ENCODE results near the gene DYRK4. TPM values are rescaled to one million over a fixed set of nuclear protein-coding genes. Genes with fewer than 3 reads are reported as not detected.

The DYRK4 gene
- total RNA-seq, 1 experiment from 2014 or later = 27.1 TPM

DNA sequence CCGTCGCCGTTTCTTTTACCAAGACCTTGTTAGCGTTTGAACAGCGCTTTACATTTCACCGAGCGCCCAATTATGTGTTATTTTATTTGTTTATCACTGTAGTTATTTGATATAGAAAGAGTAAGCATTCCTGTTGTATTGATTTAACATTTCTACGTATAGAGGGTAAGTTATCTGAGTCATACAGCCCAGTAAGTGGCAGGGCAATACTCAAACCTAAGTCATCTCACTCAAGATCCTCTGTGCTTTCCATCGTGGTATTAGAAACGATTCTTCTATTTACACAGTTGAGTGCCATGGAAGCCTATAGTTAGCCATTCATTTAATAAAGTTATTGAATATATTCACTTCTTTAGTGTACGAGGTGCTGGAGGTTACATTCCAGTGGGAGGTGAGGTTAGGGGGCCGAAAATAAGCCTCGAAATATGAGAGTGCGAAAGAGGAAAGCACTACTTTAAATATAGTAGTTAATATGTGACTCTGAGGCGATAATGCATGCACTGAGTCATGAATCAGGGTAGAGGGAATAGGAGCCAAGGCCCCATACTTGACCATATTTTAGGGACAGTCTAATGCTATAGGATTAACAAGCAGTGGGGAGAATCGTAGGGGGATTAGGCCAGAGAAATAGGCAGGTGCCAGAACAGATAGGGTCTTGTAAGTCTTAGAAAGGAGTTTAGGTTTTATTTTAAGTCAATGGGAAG, 22.7 kb upstream of the DYRK4 start:
- H3K4me3 ChIP-seq (replicated peaks in 1 of 2; ENCODE audit: low read depth in 1 of 2, low read length in 2 of 2) = peak overlapping the region; percentile 92 to 96
- H3K79me2 ChIP-seq (ENCODE audit: insufficient read depth, low read length) = peaks cover 61% of the 10 kb centered on the region
- BruUV-seq (replicated peaks) = TSS peak; percentile 87
- H3K27ac ChIP-seq (ENCODE audit: low read depth, low read length) = peak overlapping the region; percentile 69
- ChIA-PET RAD21 (ENCODE audit: low non-redundant PET in 1 of 2, low total read pairs in 2 of 2, uncharacterized antibody in 2 of 2, unreplicated experiment in 2 of 2) (no interaction called here), CTCF (no interaction called here), POLR2A (no interaction called here)
- H3K9me2 ChIP-seq (ENCODE audit: insufficient read depth) = no peaks in the 10 kb centered on the region
- H3K27me3 ChIP-seq (ENCODE audit: insufficient read depth, low read length) = no peaks in the 10 kb centered on the region
- H4K20me1 ChIP-seq (ENCODE audit: insufficient read depth) = no peaks in the 10 kb centered on the region
- H3K4me2 ChIP-seq (ENCODE audit: low read length) = peak overlapping the region; percentile 82
- intact Hi-C loops (cut with micrococcal nuclease) = loop anchor here (2.0 kb wide), 1 partner anchor 65 kb away; no protein-coding TSS in a partner anchor
- TF ChIP-seq, protein P1, sequence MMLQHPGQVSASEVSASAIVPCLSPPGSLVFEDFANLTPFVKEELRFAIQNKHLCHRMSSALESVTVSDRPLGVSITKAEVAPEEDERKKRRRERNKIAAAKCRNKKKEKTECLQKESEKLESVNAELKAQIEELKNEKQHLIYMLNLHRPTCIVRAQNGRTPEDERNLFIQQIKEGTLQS (IDR thresholded peaks at IDR 0.05) = no peak
- TF ChIP-seq TCF7L2 (IDR thresholded peaks at IDR 0.05; ENCODE audit: borderline replicate concordance, extremely low read depth, insufficient read depth, insufficient read length) = no peak
- no peak for TF ChIP-seq ZBTB33 (IDR thresholded peaks at IDR 0.05; ENCODE audit: extremely low read depth, insufficient replicate concordance, low read length)
- no peak for TF ChIP-seq SRF (IDR thresholded peaks at IDR 0.05; ENCODE audit: low read depth)
- no peak for TF ChIP-seq FOSL1 (IDR thresholded peaks at IDR 0.05; ENCODE audit: low read depth)
- no peak for TF ChIP-seq POLR2AphosphoS5 (IDR thresholded peaks at IDR 0.05; ENCODE audit: low read depth, low read length)
- TF ChIP-seq EZH2 (IDR thresholded peaks at IDR 0.05) = no peak
- TF ChIP-seq YY1 (IDR thresholded peaks at IDR 0.05; ENCODE audit: extremely low read depth, insufficient replicate concordance, low read depth, low read length) = no peak
- no peak for TF ChIP-seq EZH2phosphoT487 (IDR thresholded peaks at IDR 0.05; ENCODE audit: borderline replicate concordance)
- TF ChIP-seq, protein P2, sequence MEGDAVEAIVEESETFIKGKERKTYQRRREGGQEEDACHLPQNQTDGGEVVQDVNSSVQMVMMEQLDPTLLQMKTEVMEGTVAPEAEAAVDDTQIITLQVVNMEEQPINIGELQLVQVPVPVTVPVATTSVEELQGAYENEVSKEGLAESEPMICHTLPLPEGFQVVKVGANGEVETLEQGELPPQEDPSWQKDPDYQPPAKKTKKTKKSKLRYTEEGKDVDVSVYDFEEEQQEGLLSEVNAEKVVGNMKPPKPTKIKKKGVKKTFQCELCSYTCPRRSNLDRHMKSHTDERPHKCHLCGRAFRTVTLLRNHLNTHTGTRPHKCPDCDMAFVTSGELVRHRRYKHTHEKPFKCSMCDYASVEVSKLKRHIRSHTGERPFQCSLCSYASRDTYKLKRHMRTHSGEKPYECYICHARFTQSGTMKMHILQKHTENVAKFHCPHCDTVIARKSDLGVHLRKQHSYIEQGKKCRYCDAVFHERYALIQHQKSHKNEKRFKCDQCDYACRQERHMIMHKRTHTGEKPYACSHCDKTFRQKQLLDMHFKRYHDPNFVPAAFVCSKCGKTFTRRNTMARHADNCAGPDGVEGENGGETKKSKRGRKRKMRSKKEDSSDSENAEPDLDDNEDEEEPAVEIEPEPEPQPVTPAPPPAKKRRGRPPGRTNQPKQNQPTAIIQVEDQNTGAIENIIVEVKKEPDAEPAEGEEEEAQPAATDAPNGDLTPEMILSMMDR (IDR thresholded peaks at IDR 0.05 in 2 of 3, conservative IDR thresholded peaks at IDR 0.05 in 1 of 3; ENCODE audit: borderline replicate concordance in 1 of 3, insufficient read depth in 1 of 3, low read depth in 2 of 3, low read length in 2 of 3) = no peak
- TF ChIP-seq, protein P3, sequence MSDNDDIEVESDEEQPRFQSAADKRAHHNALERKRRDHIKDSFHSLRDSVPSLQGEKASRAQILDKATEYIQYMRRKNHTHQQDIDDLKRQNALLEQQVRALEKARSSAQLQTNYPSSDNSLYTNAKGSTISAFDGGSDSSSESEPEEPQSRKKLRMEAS (IDR thresholded peaks at IDR 0.05) = no peak
- TF ChIP-seq JUND (IDR thresholded peaks at IDR 0.05) = no peak
- H3K9ac ChIP-seq (ENCODE audit: low read length) = peak overlapping the region; percentile 92
- peak overlapping the region; percentile 47 for H2AFZ ChIP-seq (ENCODE audit: low read depth, low read length, poor library complexity, severe bottlenecking)
- no peak for ATAC-seq
- DNase-seq (ENCODE audit: low read depth, low spot score) = no peak
- H3K9me3 ChIP-seq (ENCODE audit: control insufficient read depth in 1 of 2, insufficient read depth in 1 of 2, low read depth in 1 of 2, low read length in 2 of 2) = no peaks in the 10 kb centered on the region
- H3K4me1 ChIP-seq (ENCODE audit: control insufficient read depth in 1 of 2, insufficient read depth in 2 of 2, low read length in 2 of 2) = peaks cover 12 to 18% of the 10 kb centered on the region in 2 experiments
- H3K36me3 ChIP-seq (ENCODE audit: control insufficient read depth in 1 of 2, insufficient read depth in 2 of 2, low read length in 2 of 2) = peaks cover 10 to 12% of the 10 kb centered on the region in 2 experiments; a peak in 3 of 4 replicates

All from HCT116 (cell line).